Calu3 (cell line): Measurements from ENCODE around the gene TMEM184A. TPM values are rescaled to one million over a fixed set of nuclear protein-coding genes. Genes with fewer than 3 reads are reported as not detected.
A peak's percentile ranks its signal among the peaks of the same experiment; 100 is the strongest.

Experiments
- BruUV-seq: library from RNA; stranded (reverse); fragments of 400-500 nt; replicated peaks from 2 replicates; lab custom pipeline; 2021; lab: Mats Ljungman, UMichigan
- CTCF ChIA-PET: fragments of 300-600 bp; sonication (Branson Sonifier 250); formaldehyde crosslinking; loops from one replicate; lab custom pipeline; 2022; ENCODE audit warnings: antibody characterized with exemption; lab: Charles Lee
- DNase-seq: peaks from one replicate; pipeline ENCODE4 v3.0.0; 2022
- H3K27ac Mint-ChIP-seq: one replicate; pipeline ENCODE4 v1.8.0; 2022; ENCODE audit warnings: mixed read lengths; ENCODE audit not compliant: unreplicated experiment
- H3K27me3 Mint-ChIP-seq: one replicate; pipeline ENCODE4 v1.8.0; 2022; ENCODE audit warnings: mixed read lengths; ENCODE audit not compliant: unreplicated experiment
- H3K36me3 Mint-ChIP-seq: one replicate; pipeline ENCODE4 v1.8.0; 2022; ENCODE audit warnings: mild to moderate bottlenecking, moderate library complexity, mixed read lengths; ENCODE audit not compliant: insufficient read depth, unreplicated experiment
- H3K4me1 Mint-ChIP-seq: one replicate; pipeline ENCODE4 v1.8.0; 2022; ENCODE audit warnings: mild to moderate bottlenecking, low read depth, mixed read lengths; ENCODE audit not compliant: unreplicated experiment
- H3K4me3 Mint-ChIP-seq: one replicate; pipeline ENCODE4 v1.8.0; 2022; ENCODE audit warnings: mild to moderate bottlenecking, low read depth, moderate library complexity, mixed read lengths; ENCODE audit not compliant: unreplicated experiment
- H3K9me3 Mint-ChIP-seq: one replicate; pipeline ENCODE4 v1.8.0; 2022; ENCODE audit warnings: low read depth, mixed read lengths; ENCODE audit not compliant: unreplicated experiment
- intact Hi-C: fragments of 100-400 bp; cut with micrococcal nuclease; formaldehyde crosslinking; loops from one replicate; pipeline ENCODE4 v1.10.0; 2022; ENCODE audit not compliant: unreplicated experiment
- total RNA-seq: library from RNA; stranded (reverse); gene quantifications from 2 replicates; pipeline ENCODE4 v1.2.3, GENCODE V29; 2022
- TF ChIP-seq, protein P1 (sequence below): fragments of 200-600 bp; IDR thresholded peaks from one replicate; pipeline ENCODE4 v1.8.0; 2022; ENCODE audit warnings: antibody characterized with exemption; ENCODE audit not compliant: unreplicated experiment

TMEM184A gene
- total RNA-seq, 1 experiment from 2014 or later, result 61.9 TPM

DNA sequence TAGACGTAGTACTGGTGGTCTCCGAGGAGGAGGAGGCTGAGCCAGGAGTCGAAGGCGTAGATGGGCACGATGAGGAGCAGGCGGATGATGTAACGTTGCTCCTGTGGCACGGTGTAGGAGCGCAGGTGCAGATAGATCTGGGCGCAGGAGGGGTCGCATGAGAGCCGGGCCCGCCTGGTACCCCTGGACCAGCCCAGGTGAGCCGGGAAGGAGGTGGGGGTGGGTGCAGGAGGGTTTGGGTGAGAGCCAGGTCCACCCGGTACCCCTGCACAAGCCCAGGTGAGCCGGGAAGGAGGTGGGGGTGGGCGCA lies 5.2 kb downstream of the TMEM184A start:
- Mint-ChIP-seq H3K4me1 (peaks cover 35% of the 10 kb centered on the region), H3K27me3 (no peaks in the 10 kb centered on the region), H3K36me3 (peaks cover 90% of the 10 kb centered on the region), H3K27ac (no peak overlapping the region), H3K9me3 (no peaks in the 10 kb centered on the region), H3K4me3 (no peak overlapping the region)
- intact Hi-C loops, result no loop called here
- CTCF ChIA-PET, result no interaction called here
- DNase-seq, result no peak
- TF ChIP-seq, protein P1, sequence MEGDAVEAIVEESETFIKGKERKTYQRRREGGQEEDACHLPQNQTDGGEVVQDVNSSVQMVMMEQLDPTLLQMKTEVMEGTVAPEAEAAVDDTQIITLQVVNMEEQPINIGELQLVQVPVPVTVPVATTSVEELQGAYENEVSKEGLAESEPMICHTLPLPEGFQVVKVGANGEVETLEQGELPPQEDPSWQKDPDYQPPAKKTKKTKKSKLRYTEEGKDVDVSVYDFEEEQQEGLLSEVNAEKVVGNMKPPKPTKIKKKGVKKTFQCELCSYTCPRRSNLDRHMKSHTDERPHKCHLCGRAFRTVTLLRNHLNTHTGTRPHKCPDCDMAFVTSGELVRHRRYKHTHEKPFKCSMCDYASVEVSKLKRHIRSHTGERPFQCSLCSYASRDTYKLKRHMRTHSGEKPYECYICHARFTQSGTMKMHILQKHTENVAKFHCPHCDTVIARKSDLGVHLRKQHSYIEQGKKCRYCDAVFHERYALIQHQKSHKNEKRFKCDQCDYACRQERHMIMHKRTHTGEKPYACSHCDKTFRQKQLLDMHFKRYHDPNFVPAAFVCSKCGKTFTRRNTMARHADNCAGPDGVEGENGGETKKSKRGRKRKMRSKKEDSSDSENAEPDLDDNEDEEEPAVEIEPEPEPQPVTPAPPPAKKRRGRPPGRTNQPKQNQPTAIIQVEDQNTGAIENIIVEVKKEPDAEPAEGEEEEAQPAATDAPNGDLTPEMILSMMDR, result no peak
- no TSS peak for BruUV-seq

DNA sequence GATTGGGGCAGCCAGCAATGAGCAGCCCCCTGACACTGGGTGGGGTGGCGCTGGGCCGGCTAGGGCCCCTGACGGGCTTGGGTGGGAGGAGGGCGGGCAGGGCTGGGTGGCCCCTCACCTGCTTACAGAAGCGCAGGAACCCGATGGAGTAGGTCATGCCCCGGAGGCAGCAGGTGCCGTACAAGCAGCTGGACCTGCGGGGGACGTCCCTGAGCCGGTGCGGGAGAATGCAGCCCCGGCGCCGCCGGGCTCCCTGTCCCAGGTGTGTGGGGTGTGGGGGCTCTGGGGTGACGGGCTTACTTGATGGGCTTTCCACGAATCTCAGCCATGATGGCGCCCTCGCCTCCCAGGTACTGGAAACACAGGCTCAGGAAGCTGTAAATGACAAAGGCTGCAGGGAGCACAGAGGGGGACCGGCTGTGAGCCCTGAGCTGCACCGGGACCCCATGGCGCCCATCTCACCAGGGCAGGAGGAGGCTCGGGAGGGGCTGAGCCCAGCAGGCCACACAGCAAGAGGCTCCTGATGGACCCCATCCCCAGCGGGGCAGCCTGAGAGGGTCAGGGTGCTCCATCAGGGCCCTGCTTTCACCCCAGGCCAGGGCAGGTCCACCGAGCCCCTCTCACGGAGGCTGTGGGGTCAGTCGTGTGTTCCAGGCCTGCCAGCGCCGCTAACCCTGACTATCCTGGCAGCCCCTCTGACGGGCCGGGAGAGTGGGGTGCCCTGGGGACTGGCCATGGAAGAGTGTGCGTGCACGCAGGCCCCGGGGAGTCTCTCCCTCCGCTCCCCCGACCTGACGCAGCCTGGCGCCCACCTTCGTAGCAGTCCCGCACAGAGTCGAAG lies 5.8 kb downstream of the TMEM184A start:
- Mint-ChIP-seq H3K27ac (no peak overlapping the region), H3K4me1 (peaks cover 32% of the 10 kb centered on the region), H3K9me3 (no peaks in the 10 kb centered on the region), H3K36me3 (peaks cover 90% of the 10 kb centered on the region), H3K4me3 (no peak overlapping the region), H3K27me3 (no peaks in the 10 kb centered on the region)
- CTCF ChIA-PET, result interaction anchor here (0.6 kb wide), 1 partner anchor 43 kb away, joined by 3 read pairs; no protein-coding TSS in a partner anchor
- TF ChIP-seq, protein P1, result no peak
- intact Hi-C loops, result no loop called here
- no peak for DNase-seq
- no TSS peak for BruUV-seq

DNA sequence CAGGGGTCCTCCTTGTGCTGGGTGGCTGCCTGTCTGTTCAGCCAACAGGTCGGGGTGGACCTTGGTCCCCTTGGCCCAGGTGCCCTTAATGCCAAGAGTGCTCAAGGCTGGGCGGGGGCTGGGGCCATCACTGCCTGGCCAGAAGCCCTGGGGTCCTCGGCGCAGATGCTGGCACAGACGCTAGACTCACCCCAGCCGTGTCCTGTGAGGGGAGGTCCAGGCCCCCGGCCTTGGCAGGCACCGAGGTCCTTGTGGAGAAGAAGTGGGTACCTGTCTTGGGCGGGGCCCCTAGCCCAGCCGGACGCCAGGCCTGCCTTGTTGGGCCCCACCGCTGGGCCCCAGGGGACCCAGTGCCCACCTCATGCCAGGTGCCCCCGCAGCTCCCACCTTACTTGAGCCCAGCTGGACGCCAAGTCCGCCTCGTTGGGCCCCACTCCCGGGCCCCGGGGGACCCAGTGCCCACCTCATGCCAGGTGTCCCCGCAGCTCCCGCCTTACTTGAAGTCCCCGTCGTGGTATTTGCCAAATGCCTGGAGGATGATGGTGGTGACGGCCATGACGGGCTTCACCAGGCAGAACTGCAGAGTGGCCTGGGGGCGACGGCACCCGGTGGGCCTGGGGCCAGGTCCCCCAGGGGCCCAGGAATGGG lies 6.5 kb downstream of the TMEM184A start:
- TF ChIP-seq, protein P1, result no peak
- Mint-ChIP-seq H3K36me3 (peaks cover 90% of the 10 kb centered on the region), H3K4me3 (no peak overlapping the region), H3K27ac (peak overlapping the region; percentile 45), H3K9me3 (no peaks in the 10 kb centered on the region), H3K27me3 (no peaks in the 10 kb centered on the region), H3K4me1 (peaks cover 25% of the 10 kb centered on the region)
- intact Hi-C loops, result no loop called here
- no TSS peak for BruUV-seq
- DNase-seq, result no peak
- CTCF ChIA-PET, result interaction anchor here (0.6 kb wide), 1 partner anchor 42 kb away, joined by 3 read pairs; no protein-coding TSS in a partner anchor

DNA sequence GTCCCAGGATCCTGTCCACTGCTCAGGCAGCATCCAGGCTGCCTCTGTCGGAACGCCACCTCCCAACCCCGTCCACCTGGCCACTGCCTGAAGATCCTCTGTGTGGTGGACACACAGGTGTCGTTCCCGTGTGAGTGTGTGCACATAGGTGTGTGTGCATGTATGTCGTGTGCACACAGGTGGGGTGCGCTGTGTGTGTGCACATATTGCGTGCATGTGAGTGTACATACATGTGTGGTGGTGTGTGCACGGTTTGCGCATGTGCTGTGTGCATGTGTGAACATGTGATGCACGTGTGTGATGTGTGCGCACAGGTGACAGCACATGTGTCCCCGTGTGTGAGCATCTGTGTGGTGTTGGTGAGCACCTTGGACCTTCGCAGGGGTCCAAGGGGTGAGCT lies 7.1 kb downstream of the TMEM184A start:
- peak overlapping the region; percentile 45 for H3K27ac Mint-ChIP-seq
- no peak for DNase-seq
- no peaks in the 10 kb centered on the region for H3K27me3 Mint-ChIP-seq
- intact Hi-C loops, result no loop called here
- H3K9me3 Mint-ChIP-seq, result no peaks in the 10 kb centered on the region
- TF ChIP-seq, protein P1, result no peak
- peaks cover 90% of the 10 kb centered on the region for H3K36me3 Mint-ChIP-seq
- no TSS peak for BruUV-seq
- peaks cover 22% of the 10 kb centered on the region for H3K4me1 Mint-ChIP-seq
- H3K4me3 Mint-ChIP-seq, result no peak overlapping the region
- CTCF ChIA-PET, result no interaction called here
